Natural killer cell (primary cell): Measurements from ENCODE around the gene APOL4. TPM values are rescaled to one million over a fixed set of nuclear protein-coding genes. Genes with fewer than 3 reads are reported as not detected.

Source experiments
- ATAC-seq, 3 donors: fragments of 150-1000 bp in 2 of 3; fragments of 200-7000 bp in 1 of 3; cut with Tn5 transposase; 1 replicate in 1 of 3; 2 replicates in 2 of 3; pipeline ENCODE4 v1.10.0; 2021; ENCODE audit warnings: mild to moderate bottlenecking in 2 of 3, moderate library complexity in 2 of 3
- DNase-seq, 2 donors: peaks; one replicate each; pipeline versions ENCODE4 v3.0.0 to v3.0.0-alpha.2; 2013 to 2021; ENCODE audit warnings: mixed read lengths in 1 of 2
- H3K27ac ChIP-seq: one replicate; pipeline ENCODE4 v1.5.1; 2013; ENCODE audit warnings: mild to moderate bottlenecking, low read length
- H3K27me3 ChIP-seq: one replicate; pipeline ENCODE4 v1.6.1; 2013; ENCODE audit warnings: low read length; ENCODE audit not compliant: control insufficient read depth, insufficient read depth
- H3K36me3 ChIP-seq: one replicate; pipeline ENCODE4 v1.6.1; 2013; ENCODE audit warnings: low read length; ENCODE audit not compliant: control insufficient read depth, insufficient read depth
- H3K4me1 ChIP-seq: one replicate; pipeline ENCODE4 v1.6.1; 2013; ENCODE audit warnings: low read length; ENCODE audit not compliant: control insufficient read depth, insufficient read depth
- H3K4me3 ChIP-seq: one replicate; pipeline ENCODE4 v1.5.1; 2013; ENCODE audit warnings: low read length
- H3K9me3 ChIP-seq: one replicate; pipeline ENCODE4 v1.6.1; 2013; ENCODE audit warnings: low read length; ENCODE audit not compliant: control insufficient read depth, insufficient read depth
- H3K27ac Mint-ChIP-seq, 2 donors: one replicate each; pipeline ENCODE4 v1.8.0; 2022; ENCODE audit warnings: mild to moderate bottlenecking in 2 of 2, mixed read lengths in 2 of 2, moderate library complexity in 1 of 2
- H3K27me3 Mint-ChIP-seq, 2 donors: one replicate each; pipeline ENCODE4 v1.8.0; 2022; ENCODE audit warnings: low read depth in 2 of 2, mixed read lengths in 2 of 2
- H3K36me3 Mint-ChIP-seq: one replicate; pipeline ENCODE4 v1.8.0; 2022; ENCODE audit warnings: mixed read lengths
- H3K4me1 Mint-ChIP-seq, 2 donors: one replicate each; pipeline ENCODE4 v1.8.0; 2022; ENCODE audit warnings: mixed read lengths in 2 of 2
- H3K4me3 Mint-ChIP-seq: one replicate; pipeline ENCODE4 v1.8.0; 2022; ENCODE audit warnings: mild to moderate bottlenecking, moderate library complexity, mixed read lengths
- H3K9me3 Mint-ChIP-seq, 2 donors: one replicate each; pipeline ENCODE4 v1.8.0; 2022; ENCODE audit warnings: mixed read lengths in 2 of 2
- CTCF ChIP-seq: fragments of 200-600 bp; IDR thresholded peaks from one replicate; pipeline ENCODE4 v1.8.0; 2022; ENCODE audit warnings: antibody characterized with exemption
- WGBS: methylation state at CpG from one replicate; pipeline ENCODE4 v1.1.7; 2013; ENCODE audit warnings: missing lambda C conversion rate; ENCODE audit not compliant: insufficient coverage; 5-methylcytosine and 5-hydroxymethylcytosine counted together
- intact Hi-C: fragments of 100-400 bp; cut with micrococcal nuclease; formaldehyde crosslinking; loops from one replicate; pipeline ENCODE4 v1.14.2; 2022
- total RNA-seq, 4 donors: library from RNA; stranded (reverse); fragments of 120-200 nt in 1 of 4; gene quantifications; one replicate each; pipeline versions ENCODE4 v1.2.3 to v1.2.4, GENCODE V29; 2013 to 2022

Gene APOL4
- total RNA-seq, 3 donors from 2014 or later (not counting 1 experiment from before 2014, with no cell fraction given): 0.70 TPM; not detected in 2

DNA sequence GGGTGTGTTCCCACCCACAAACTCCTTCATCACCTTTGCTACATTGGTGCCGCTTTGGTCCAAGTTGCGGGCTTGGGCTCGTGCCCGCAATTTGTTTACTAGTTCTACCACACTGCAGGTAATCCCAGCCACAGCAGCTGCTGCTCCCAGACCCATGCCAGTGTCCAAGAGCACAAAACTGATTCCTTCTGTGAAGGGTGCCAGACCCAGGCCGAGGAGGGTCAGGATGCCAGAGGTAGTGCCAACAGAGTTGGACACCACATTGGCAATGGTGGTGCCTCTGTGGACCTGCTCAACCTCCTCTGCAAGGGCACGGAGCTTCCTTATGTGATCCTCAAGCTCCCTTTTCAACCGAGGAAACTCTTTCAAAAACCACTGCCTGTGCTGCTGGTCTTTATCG, 26.2 kb upstream of the APOL4 start:
- WGBS: 91% methylated on average over 8 of the region's 8 CpGs
- no peak overlapping the region for H3K27ac Mint-ChIP-seq
- no peaks in the 10 kb centered on the region for H3K27me3 Mint-ChIP-seq
- ATAC-seq (no peak), DNase-seq (no peak)
- Histone ChIP-seq H3K27me3 (no peaks in the 10 kb centered on the region), H3K9me3 (no peaks in the 10 kb centered on the region), H3K27ac (no peak overlapping the region), H3K4me1 (no peaks in the 10 kb centered on the region), H3K36me3 (peaks cover 50% of the 10 kb centered on the region), H3K4me3 (no peak overlapping the region)
- H3K4me1 Mint-ChIP-seq: peaks cover 11 to 16% of the 10 kb centered on the region in 2 donors
- no peaks in the 10 kb centered on the region for H3K9me3 Mint-ChIP-seq
- peaks cover 7% of the 10 kb centered on the region for H3K36me3 Mint-ChIP-seq
- intact Hi-C loops: no loop called here
- no peak overlapping the region for H3K4me3 Mint-ChIP-seq
- TF ChIP-seq CTCF: no peak

DNA sequence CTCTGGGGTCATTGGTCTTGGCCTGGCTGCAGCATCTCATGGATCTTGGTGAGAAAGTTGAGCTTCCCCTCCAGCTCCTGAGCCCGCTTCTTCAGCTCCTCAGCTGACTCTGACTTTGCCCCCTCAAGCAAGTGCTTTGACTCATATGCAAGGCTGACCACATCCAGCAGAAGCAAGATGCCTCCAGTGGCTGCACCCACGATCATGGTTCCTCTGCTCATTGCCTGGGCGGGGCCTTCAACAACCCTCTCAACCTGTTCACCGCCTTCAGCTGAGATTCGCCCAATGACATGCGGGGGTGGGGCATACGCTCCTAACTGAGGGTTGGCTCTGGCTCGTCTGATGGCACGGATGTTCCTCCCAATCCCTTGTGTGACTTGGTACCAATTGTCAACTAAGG, 25.8 kb upstream of the APOL4 start:
- no peaks in the 10 kb centered on the region for H3K9me3 Mint-ChIP-seq
- no peak overlapping the region for H3K27ac Mint-ChIP-seq
- Histone ChIP-seq H3K4me3 (no peak overlapping the region), H3K4me1 (no peaks in the 10 kb centered on the region), H3K27ac (no peak overlapping the region), H3K27me3 (no peaks in the 10 kb centered on the region), H3K36me3 (peaks cover 46% of the 10 kb centered on the region), H3K9me3 (no peaks in the 10 kb centered on the region)
- no peaks in the 10 kb centered on the region for H3K27me3 Mint-ChIP-seq
- no peak for TF ChIP-seq CTCF
- intact Hi-C loops: no loop called here
- H3K4me3 Mint-ChIP-seq: no peak overlapping the region
- no peak for ATAC-seq
- peaks cover 7% of the 10 kb centered on the region for H3K36me3 Mint-ChIP-seq
- WGBS: 90% methylated on average over 9 of the region's 9 CpGs
- no peak for DNase-seq
- H3K4me1 Mint-ChIP-seq: peaks cover 11 to 14% of the 10 kb centered on the region in 2 donors

GRCh38 chr22:36226189-36226588, 24.6 kb upstream of the APOL4 start:
- H3K4me3 Mint-ChIP-seq: no peak overlapping the region
- Histone ChIP-seq H3K36me3 (peaks cover 35% of the 10 kb centered on the region), H3K27ac (no peak overlapping the region), H3K4me3 (no peak overlapping the region), H3K27me3 (no peaks in the 10 kb centered on the region), H3K4me1 (no peaks in the 10 kb centered on the region), H3K9me3 (no peaks in the 10 kb centered on the region)
- peaks cover 0 to 2% of the 10 kb centered on the region in 2 donors for H3K27me3 Mint-ChIP-seq
- peak overlapping the region; percentile 38 to 61 for H3K27ac Mint-ChIP-seq
- intact Hi-C loops: no loop called here
- H3K4me1 Mint-ChIP-seq: peaks cover 11 to 12% of the 10 kb centered on the region in 2 donors
- no peaks in the 10 kb centered on the region for H3K9me3 Mint-ChIP-seq
- peaks cover 7% of the 10 kb centered on the region for H3K36me3 Mint-ChIP-seq
- TF ChIP-seq CTCF: no peak
- WGBS: 96% methylated on average over 4 of the region's 5 CpGs
- no peak for ATAC-seq
- DNase-seq: no peak

DNA sequence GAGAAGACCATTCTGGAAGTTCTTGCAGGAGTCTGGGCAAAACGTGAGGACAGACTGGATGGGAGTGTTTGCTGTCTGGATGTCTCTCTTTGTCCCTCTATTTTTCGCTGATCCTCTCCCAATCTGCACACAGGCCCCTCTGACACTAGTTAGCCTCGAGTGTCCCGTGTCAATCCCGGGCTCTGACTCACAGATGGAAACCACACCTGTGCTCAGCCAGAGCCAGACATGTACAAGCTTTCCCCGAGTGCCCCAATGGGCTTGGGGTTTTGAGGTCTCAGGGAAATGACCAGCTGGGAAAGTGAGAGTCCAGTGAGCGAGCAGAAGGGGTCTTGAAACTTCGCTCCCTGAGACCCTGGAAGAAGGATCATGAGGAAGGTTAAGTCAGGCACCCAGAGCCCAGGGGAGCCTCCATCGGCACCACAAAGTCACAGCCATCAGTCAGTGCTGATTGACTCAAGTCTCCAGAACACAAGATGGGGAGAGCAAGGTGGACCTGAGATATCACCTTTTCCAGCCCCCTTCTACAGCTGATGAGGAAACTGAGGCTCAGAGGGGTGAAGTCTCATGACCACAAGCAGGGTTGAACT, 23.8 kb upstream of the APOL4 start:
- no peaks in the 10 kb centered on the region for H3K27me3 ChIP-seq
- DNase-seq (no peak), ATAC-seq (no peak)
- H3K27me3 Mint-ChIP-seq: peaks cover 0 to 2% of the 10 kb centered on the region in 2 donors
- H3K4me1 Mint-ChIP-seq: peaks cover 8 to 12% of the 10 kb centered on the region in 2 donors
- TF ChIP-seq CTCF: no peak
- H3K36me3 ChIP-seq: peaks cover 28% of the 10 kb centered on the region
- peaks cover 7% of the 10 kb centered on the region for H3K36me3 Mint-ChIP-seq
- no peak overlapping the region for H3K4me3 ChIP-seq
- intact Hi-C loops: no loop called here
- H3K27ac ChIP-seq: no peak overlapping the region
- no peaks in the 10 kb centered on the region for H3K9me3 ChIP-seq
- H3K27ac Mint-ChIP-seq: peak overlapping the region in 1 of 2 donors; percentile 61
- H3K4me1 ChIP-seq: no peaks in the 10 kb centered on the region
- 90% methylated on average over 9 of the region's 9 CpGs for WGBS
- no peaks in the 10 kb centered on the region for H3K9me3 Mint-ChIP-seq
- no peak overlapping the region for H3K4me3 Mint-ChIP-seq
